GM19455 (cell line): Measurements from ENCODE around the gene NR2C2.

Experiments used
- ATAC-seq: cut with Tn5 transposase; IDR thresholded peaks from one replicate; pipeline ENCODE4 v1.9.1; 2021; ENCODE audit not compliant: unreplicated experiment

Gene NR2C2

GRCh38 chr3:15056676-15057404 is 109.5 kb downstream of the NR2C2 start:
- ATAC-seq, result no peak

GRCh38 chr3:15060029-15060428 is 112.6 kb downstream of the NR2C2 start:
- ATAC-seq, result no peak

GRCh38 chr3:15063238-15063637 is 115.9 kb downstream of the NR2C2 start:
- no peak for ATAC-seq

GRCh38 chr3:15063656-15064286 is 116.4 kb downstream of the NR2C2 start:
- no peak for ATAC-seq

GRCh38 chr3:15064299-15064834 is 117.0 kb downstream of the NR2C2 start:
- ATAC-seq, result peak; percentile 33

GRCh38 chr3:15064835-15065549 is 117.6 kb downstream of the NR2C2 start, which contains the start of gene MRPS25:
MRPS25 (minus strand) TSS chr3:15065315; CDS start chr3:15065194, 121 bp downstream.
- ATAC-seq, result peak; percentile 93

GRCh38 chr3:15065550-15066007 is 118.2 kb downstream of the NR2C2 start:
- ATAC-seq, result no peak

- no peak for ATAC-seq
These were observed 119.1 kb downstream of the NR2C2 start for GRCh38 chr3:15066467-15066866.

GRCh38 chr3:15069441-15069840 is 122.1 kb downstream of the NR2C2 start:
- ATAC-seq, result no peak

GRCh38 chr3:15071699-15072098 is 124.3 kb downstream of the NR2C2 start:
- no peak for ATAC-seq

- no peak for ATAC-seq
These were observed 127.1 kb downstream of the NR2C2 start for GRCh38 chr3:15074500-15074899.

- ATAC-seq, result no peak
These were observed 131.7 kb downstream of the NR2C2 start for GRCh38 chr3:15079091-15079490.

- no peak for ATAC-seq
These were observed 134.7 kb downstream of the NR2C2 start for GRCh38 chr3:15081960-15082664.

GRCh38 chr3:15083252-15083651 is 135.9 kb downstream of the NR2C2 start:
- no peak for ATAC-seq

- ATAC-seq, result no peak
These were observed 138.9 kb downstream of the NR2C2 start for GRCh38 chr3:15086263-15086662.

- ATAC-seq, result no peak
These were observed 139.3 kb downstream of the NR2C2 start for GRCh38 chr3:15086699-15087098.

- no peak for ATAC-seq
These were observed 141.8 kb downstream of the NR2C2 start for GRCh38 chr3:15089201-15089600.

GRCh38 chr3:15091575-15091974 is 144.2 kb downstream of the NR2C2 start:
- no peak for ATAC-seq

GRCh38 chr3:15092686-15093085 is 145.3 kb downstream of the NR2C2 start:
- no peak for ATAC-seq

- ATAC-seq, result no peak
These were observed 146.9 kb downstream of the NR2C2 start for GRCh38 chr3:15094187-15094875.
